ENCODE data around the gene GALT. TPM values are rescaled to one million over a fixed set of nuclear protein-coding genes. Genes with fewer than 3 reads are reported as not detected.
A peak's percentile ranks its signal among the peaks of the same experiment; 100 is the strongest.
"Not testable (repeated sequence)": the region's sequence is repeated elsewhere in the genome, so short reads cannot be mapped to it uniquely, and the experiment has no call there.

The GALT gene
- polyA plus RNA-seq, 3 donors: 65.6 to 85.0 (median 71.2) TPM

DNA sequence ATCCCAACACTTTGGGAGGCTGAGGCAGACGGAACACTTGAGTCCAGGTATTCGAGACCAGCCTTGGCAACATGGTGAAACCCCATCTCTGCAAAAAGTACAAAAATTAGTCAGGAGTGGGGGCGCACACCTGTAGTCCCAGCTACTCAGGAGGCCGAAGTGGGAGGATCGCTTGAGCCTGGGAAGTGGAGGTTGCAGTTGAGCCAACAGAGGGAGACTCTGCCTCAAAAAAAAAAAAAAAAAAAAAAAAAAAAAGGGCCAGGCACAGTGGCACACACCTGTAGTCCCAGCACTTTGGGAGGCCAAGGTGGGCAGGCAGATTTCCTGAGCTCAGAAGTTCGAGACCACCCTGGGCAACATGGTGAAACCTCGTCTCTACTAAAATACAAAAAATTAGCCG, 7.2 kb upstream of the GALT start:
- DNase-seq (ENCODE audit: extremely low read depth in 1 of 11, low read depth in 9 of 11, low spot score in 4 of 11): not testable (repeated sequence)

- DNase-seq (ENCODE audit: extremely low read depth in 1 of 11, low read depth in 9 of 11, low spot score in 4 of 11): no peak
Observed at GRCh38 chr9:34642679-34643078, 3.8 kb upstream of the GALT start.

DNA sequence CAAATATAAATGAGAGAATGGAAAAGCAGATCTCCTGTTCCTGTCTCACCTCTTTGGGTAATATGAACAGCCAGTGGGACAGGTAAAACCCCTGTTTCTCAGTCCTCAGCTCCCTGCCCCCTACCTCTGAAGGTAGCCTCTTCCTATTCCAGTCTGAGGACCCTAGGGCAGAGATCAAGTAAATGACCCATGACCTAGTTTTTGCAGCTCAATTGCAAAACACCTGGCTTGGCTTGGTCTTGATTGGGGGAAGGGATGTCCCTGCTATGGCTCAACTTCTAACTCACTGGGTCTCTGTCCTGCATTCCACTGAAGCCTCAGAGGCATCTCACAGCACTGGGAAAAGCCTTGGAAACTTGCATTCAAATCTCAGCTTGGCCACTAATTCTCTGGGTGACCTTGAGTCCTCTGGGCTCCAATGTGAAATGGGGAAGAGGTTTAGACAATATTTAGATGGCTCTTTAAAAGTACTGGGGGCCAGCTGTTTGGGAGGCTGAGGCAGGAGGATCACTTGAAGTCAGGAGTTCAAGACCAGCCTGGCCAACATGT, 1.6 kb upstream of the GALT start:
- DNase-seq (ENCODE audit: extremely low read depth in 1 of 11, low read depth in 9 of 11, low spot score in 4 of 11): no peak

GRCh38 chr9:34647084-34647403, 569 bp downstream of the GALT start:
- DNase-seq (ENCODE audit: extremely low read depth in 1 of 11, low read depth in 9 of 11, low spot score in 4 of 11): no peak

DNA sequence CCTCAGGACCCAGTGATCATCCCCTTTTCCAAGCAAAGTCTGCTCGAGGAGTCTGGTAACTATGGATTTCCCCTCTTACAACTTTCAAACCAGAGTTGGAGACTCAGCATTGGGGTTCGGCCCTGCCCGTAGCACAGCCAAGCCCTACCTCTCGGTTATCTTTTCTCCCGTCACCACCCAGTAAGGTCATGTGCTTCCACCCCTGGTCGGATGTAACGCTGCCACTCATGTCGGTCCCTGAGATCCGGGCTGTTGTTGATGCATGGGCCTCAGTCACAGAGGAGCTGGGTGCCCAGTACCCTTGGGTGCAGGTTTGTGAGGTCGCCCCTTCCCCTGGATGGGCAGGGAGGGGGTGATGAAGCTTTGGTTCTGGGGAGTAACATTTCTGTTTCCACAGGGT, 1.2 kb downstream of the GALT start:
- DNase-seq (ENCODE audit: extremely low read depth in 1 of 11, low read depth in 9 of 11, low spot score in 4 of 11): no peak

- DNase-seq (ENCODE audit: extremely low read depth in 1 of 11, low read depth in 9 of 11, low spot score in 4 of 11): no peak
Observed at GRCh38 chr9:34648673-34649072, 2.2 kb downstream of the GALT start.

DNA sequence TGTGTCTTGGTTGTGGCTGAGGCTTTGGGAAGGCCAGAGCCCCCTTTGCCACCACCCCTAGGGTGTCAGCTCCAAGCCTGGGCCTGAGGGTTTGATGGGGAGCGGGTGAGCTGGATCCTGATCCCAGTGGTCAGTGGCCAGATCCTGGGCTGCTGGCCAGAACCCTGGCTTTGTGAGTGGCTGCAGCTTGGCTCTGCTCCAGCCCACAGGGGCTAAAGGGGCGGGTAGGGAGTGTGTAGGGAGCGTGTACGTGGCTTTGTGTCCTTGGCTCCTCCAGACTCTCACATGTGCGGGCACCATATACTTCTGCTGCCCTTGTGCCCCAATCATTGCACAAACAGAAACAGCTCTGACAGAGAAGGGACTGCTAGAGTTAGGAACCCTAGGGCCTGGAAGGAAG, 4.3 kb downstream of the GALT start:
- no peak for DNase-seq (ENCODE audit: extremely low read depth in 1 of 11, low read depth in 9 of 11, low spot score in 4 of 11)

DNA sequence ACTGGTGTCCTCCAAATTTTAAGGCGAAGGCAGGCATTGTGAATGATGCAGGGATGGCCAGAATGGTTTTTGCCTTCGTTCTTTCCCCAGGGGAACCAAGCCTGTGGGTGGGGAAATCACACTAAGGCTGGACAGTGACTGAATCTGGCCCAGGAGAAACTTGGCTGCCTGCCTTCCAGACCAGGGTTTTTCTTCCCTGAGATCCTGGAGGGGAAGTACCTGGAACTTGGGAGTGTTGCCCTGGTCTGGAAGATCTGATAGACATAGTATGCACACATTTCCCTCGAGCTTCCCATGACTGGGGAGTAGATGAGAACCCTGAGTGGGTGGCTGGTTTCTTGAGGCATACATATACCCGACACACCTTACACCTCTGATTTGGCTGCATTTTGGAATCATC, 4.8 kb downstream of the GALT start:
- no peak for DNase-seq (ENCODE audit: extremely low read depth in 1 of 11, low read depth in 9 of 11, low spot score in 4 of 11)

DNA sequence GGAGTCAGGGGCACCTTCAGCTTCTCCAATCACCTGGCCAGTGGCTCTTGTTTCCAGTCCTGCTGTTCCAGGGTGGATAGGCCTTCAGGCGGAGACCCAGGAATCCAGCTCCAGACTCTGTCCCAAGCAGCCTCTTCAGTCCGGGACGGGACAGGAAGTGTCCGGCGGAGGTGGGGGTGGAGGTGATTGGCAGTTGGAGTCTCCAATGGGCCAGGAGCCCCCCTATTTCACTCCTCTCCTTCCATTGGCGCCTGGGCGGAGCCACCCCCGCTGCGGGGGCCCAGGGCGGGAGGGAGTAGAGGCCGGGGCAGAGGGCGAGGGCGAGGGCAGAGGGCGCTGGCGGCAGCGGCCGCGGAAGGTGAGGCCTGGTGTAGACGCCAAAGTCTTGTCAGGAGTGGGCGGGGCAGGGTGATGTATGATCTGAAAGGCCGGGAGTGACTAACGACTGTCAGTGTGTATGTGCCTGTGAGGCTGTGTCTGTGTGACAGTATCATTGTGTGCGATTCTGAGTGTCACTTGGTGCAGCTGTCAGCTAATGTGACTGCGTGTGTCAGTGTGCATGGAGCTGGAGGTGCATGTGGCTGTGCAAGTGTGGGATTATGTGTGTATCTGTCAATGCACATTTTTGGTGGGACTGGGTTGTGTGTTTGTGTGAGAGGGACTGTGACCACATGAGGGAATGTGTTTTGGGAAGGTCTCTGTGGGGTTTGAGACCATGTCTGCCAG, 5.6 kb downstream of the GALT start, which contains the start of gene IL11RA:
Gene IL11RA (plus strand): TSS at position 310 of the 726 bp plus-strand sequence. CDS start 3,033 bp downstream, outside the sequence.
- peak in 7 of 11 donors; percentile 63 to 81 (median 70) for DNase-seq (ENCODE audit: extremely low read depth in 1 of 11, low read depth in 9 of 11, low spot score in 4 of 11)

DNA sequence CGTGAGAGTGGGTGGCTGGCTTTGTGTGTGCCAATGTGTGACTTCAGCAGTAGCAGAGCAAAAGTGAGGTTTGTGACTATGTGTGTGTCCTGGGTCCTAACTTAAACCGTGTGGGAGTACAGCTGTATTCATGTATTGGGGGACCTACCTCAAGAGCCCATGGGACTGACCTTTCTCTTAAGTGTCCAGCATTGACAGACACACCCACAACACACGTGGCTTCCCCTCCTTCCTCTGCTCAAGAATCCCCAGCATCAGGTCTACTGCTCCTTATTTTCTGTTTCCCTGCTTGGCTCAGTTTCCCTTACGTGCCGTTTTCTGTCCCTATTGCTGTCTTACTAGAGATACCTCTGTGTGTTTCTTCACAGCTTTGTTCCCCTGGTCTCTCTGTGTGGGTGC, 6.1 kb downstream of the GALT start:
- no peak for DNase-seq (ENCODE audit: extremely low read depth in 1 of 11, low read depth in 9 of 11, low spot score in 4 of 11)

DNA sequence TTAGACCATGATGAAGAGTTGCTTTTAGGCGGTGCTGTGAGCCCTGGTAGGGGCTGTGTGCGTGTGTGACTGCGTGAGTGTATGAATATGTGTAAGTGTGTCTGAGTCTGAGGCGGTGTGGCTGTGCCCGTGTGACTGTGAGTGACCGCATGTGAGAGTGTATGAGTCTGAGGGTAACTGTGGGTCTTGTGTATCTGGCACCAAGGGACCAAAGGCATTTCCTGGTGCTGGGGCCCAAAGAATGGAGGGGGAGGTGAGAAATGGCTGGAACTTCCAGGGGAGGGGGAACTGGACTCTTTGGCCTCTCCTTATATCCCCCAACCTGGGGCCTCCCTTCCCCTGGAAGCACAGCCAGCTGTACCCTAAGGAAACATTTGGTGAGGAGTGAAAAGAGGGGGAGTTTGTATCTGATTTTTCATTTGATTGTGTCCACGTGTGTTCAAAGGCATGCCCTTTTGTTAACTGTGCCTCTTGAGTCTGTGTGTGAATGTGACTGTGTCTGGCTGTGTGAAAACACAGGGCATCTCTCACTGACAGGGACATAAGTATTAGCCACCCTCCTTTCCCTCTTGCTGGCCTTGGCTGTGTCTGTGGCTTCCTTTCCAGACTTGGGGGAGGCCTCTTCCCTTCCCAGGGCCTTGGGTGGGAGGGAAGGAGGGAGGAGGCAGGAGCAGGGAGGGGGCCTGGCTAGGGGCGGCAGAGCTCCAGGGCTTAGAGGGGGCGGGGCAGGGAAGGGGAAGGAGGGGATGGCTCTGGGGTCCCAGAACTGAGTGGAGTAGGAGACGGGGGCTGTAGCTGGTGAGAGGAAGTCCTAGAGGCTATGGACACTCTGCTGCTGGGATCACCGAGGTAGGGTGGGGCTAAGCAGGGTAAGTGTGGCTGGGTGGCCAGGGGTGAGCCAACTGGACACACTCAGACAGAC, 6.9 kb downstream of the GALT start:
- DNase-seq (ENCODE audit: extremely low read depth in 1 of 11, low read depth in 9 of 11, low spot score in 4 of 11): peak in 3 of 11 donors; percentile 52 to 68 (median 56)

GRCh38 chr9:34654323-34655051, 8.0 kb downstream of the GALT start:
- no peak for DNase-seq (ENCODE audit: extremely low read depth in 1 of 11, low read depth in 9 of 11, low spot score in 4 of 11)

GRCh38 chr9:34655394-34655793, 8.9 kb downstream of the GALT start:
- no peak for DNase-seq (ENCODE audit: extremely low read depth in 1 of 11, low read depth in 9 of 11, low spot score in 4 of 11)

- no peak for DNase-seq (ENCODE audit: extremely low read depth in 1 of 11, low read depth in 9 of 11, low spot score in 4 of 11)
Observed at GRCh38 chr9:34656992-34657391, 10.5 kb downstream of the GALT start.

GRCh38 chr9:34658461-34658860, 12.0 kb downstream of the GALT start:
- no peak for DNase-seq (ENCODE audit: extremely low read depth in 1 of 11, low read depth in 9 of 11, low spot score in 4 of 11)

DNA sequence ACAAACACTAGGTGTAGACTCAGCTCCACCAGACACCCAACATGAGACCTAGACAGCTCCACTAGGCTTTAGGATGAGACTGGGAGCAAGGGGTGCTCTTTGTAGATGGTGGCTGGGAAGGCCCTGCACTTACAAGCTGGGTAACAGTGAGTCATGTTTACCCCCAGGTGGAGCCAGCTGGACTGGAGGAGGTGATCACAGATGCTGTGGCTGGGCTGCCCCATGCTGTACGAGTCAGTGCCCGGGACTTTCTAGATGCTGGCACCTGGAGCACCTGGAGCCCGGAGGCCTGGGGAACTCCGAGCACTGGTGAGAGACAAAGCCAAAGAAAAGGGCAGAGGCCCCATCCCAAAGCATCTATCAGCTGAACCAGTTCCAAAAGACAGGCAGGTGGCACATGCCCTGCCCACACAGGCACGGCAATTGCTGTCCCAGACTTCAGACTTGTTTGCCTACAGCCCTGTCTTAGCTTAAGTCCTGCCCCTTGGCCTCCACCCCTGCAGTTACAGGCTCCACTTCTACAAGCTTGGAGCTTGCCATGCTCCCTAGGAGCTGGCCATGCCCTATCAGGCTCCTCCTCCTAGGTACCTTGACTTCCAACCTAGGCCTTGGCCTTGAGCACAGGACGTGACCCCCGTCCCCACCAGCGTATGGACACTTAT, 13.2 kb downstream of the GALT start:
- DNase-seq (ENCODE audit: extremely low read depth in 1 of 11, low read depth in 9 of 11, low spot score in 4 of 11): no peak

DNA sequence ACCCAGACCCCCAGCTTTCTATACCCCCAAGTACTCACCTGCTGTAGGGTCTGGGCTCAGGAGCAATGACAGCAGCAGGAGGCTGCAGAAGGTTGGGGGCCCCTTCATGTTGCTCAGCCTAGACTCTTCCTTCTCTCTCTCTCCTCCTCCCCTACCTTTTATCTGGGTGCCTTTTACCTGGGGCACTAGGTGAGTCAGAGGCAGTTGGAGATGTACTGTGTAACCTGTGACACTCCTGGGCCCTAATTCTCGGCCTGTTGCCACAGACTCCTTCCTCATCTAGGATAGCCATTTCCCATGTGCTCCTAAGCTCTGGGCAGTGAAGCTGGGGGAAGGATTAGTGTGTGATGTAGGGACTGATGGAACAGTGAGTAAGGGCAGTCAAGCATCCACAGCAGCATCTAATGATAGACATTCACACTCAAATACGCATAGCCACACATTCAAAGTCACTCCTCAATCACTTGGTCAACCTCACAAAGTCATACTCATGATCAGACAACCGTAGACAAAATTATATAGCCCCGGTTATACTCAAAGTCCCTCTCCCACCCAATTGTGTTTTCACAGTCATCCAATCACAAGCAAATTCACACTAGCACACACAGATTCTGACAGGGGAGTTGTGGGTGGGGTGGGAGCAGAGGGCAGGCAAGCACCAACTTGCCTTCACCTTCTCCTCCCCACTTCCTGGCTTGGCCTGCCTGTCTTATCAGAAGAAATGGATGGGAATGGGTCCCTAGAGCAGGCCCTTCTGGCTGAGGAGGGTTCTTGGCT, 16.2 kb downstream of the GALT start, which contains the start of gene CCL27:
Gene CCL27 (minus strand): TSS at position 132 of the 777 bp plus-strand sequence. CDS start 24 bp downstream, at position 108.
- DNase-seq (ENCODE audit: extremely low read depth in 1 of 11, low read depth in 9 of 11, low spot score in 4 of 11): no peak

DNA sequence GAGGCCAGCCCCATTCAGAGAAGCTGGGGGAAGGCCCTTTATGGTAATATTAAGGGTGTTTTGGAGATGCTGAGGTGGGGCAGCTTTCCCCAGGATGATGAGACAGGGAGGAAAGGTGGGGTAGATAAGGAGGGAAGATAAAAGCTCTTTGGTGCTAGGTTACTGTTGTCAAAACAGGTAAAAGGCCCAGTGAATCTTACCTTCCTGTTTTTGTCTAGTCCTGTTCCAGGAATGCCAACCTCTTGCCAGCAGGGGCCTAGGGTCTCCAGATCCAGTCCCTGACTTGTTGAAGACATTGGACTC, 16.8 kb downstream of the GALT start:
- DNase-seq (ENCODE audit: extremely low read depth in 1 of 11, low read depth in 9 of 11, low spot score in 4 of 11): no peak

Measured in renal cortex interstitium (tissue), 11 donors.